ENCODE measurements around the gene ASTN2.

GRCh38 chr9:116673375-116673774 is 741.5 kb downstream of the ASTN2 start:
- TF ChIP-seq, protein P1, sequence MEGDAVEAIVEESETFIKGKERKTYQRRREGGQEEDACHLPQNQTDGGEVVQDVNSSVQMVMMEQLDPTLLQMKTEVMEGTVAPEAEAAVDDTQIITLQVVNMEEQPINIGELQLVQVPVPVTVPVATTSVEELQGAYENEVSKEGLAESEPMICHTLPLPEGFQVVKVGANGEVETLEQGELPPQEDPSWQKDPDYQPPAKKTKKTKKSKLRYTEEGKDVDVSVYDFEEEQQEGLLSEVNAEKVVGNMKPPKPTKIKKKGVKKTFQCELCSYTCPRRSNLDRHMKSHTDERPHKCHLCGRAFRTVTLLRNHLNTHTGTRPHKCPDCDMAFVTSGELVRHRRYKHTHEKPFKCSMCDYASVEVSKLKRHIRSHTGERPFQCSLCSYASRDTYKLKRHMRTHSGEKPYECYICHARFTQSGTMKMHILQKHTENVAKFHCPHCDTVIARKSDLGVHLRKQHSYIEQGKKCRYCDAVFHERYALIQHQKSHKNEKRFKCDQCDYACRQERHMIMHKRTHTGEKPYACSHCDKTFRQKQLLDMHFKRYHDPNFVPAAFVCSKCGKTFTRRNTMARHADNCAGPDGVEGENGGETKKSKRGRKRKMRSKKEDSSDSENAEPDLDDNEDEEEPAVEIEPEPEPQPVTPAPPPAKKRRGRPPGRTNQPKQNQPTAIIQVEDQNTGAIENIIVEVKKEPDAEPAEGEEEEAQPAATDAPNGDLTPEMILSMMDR (IDR thresholded peaks at IDR 0.05; ENCODE audit: poor library complexity, severe bottlenecking): no peak
- TF ChIP-seq SMC3 (conservative IDR thresholded peaks at IDR 0.05; ENCODE audit: poor library complexity): no peak
- no peak for TF ChIP-seq EZH2 (IDR thresholded peaks at IDR 0.05; ENCODE audit: borderline replicate concordance, insufficient read depth, low read length, poor library complexity, severe bottlenecking)
- TF ChIP-seq REST (IDR thresholded peaks at IDR 0.05; ENCODE audit: borderline replicate concordance): no peak
- TF ChIP-seq EP300 (conservative IDR thresholded peaks at IDR 0.05; ENCODE audit: poor library complexity, severe bottlenecking): no peak
- TF ChIP-seq TAF1 (IDR thresholded peaks at IDR 0.05; ENCODE audit: low read depth): no peak
- TF ChIP-seq RAD21 (conservative IDR thresholded peaks at IDR 0.05): no peak
- TF ChIP-seq POLR2AphosphoS5 (IDR thresholded peaks at IDR 0.05): no peak
- TF ChIP-seq MXI1 (conservative IDR thresholded peaks at IDR 0.05; ENCODE audit: poor library complexity, severe bottlenecking): no peak
